NCI-H128 (cell line): ENCODE data around the gene CDK13.
"Not testable (repeated sequence)": the region's sequence is repeated elsewhere in the genome, so short reads cannot be mapped to it uniquely, and the experiment has no call there.

ENCODE experiments used
- DNase-seq: peaks from one replicate; lab custom pipeline; 2025; ENCODE audit not compliant: unreplicated experiment; lab: John Stamatoyannopoulos, UW

The CDK13 gene

GRCh38 chr7:40145596-40146130 lies 195.6 kb downstream of the CDK13 start:
- DNase-seq = not testable (repeated sequence)

- no peak for DNase-seq
These were observed 197.6 kb downstream of the CDK13 start for GRCh38 chr7:40147371-40148246.

- DNase-seq = not testable (repeated sequence)
These were observed 198.2 kb downstream of the CDK13 start for GRCh38 chr7:40148247-40148580.

GRCh38 chr7:40148671-40149070 lies 198.6 kb downstream of the CDK13 start:
- DNase-seq = no peak
